Trophoblast cell (in vitro differentiated cells and primary cell): ENCODE results near the gene LEAP2.

Experiments used
- DNase-seq, 2 donors: peaks; one replicate each; pipeline ENCODE4 v3.0.0-alpha.2; 2016
- H2AFZ ChIP-seq: 2 replicates; pipeline ENCODE4 v1.6.1; 2013; ENCODE audit warnings: low read length, moderate library complexity, mild to moderate bottlenecking; ENCODE audit not compliant: insufficient read depth, poor library complexity
- H2AK5ac ChIP-seq: 2 replicates; pipeline ENCODE4 v1.6.1; 2013; ENCODE audit warnings: mild to moderate bottlenecking, low read length
- H2BK120ac ChIP-seq: 2 replicates; pipeline ENCODE4 v1.6.1; 2013; ENCODE audit warnings: low read length, mild to moderate bottlenecking, moderate library complexity; ENCODE audit not compliant: insufficient read depth, poor library complexity
- H2BK12ac ChIP-seq: 2 replicates; pipeline ENCODE4 v1.6.1; 2013; ENCODE audit warnings: mild to moderate bottlenecking, low read length, moderate library complexity
- H2BK5ac ChIP-seq: 2 replicates; pipeline ENCODE4 v1.6.1; 2013; ENCODE audit warnings: low read length, low read depth, moderate library complexity, mild to moderate bottlenecking; ENCODE audit not compliant: poor library complexity
- H3K14ac ChIP-seq: 2 replicates; pipeline ENCODE4 v1.6.1; 2013; ENCODE audit warnings: mild to moderate bottlenecking, low read length
- H3K18ac ChIP-seq: 2 replicates; pipeline ENCODE4 v1.6.1; 2013; ENCODE audit warnings: mild to moderate bottlenecking, low read length
- H3K23ac ChIP-seq: 2 replicates; pipeline ENCODE4 v1.6.1; 2013; ENCODE audit warnings: low read length
- H3K27ac ChIP-seq: 2 replicates; pipeline ENCODE4 v1.5.1; 2013; ENCODE audit warnings: low read depth, mild to moderate bottlenecking, inconsistent platforms, low read length, moderate library complexity
- H3K27me3 ChIP-seq: 2 replicates; pipeline ENCODE4 v1.6.1; 2013; ENCODE audit warnings: inconsistent platforms, mild to moderate bottlenecking, low read length, moderate library complexity; ENCODE audit not compliant: insufficient read depth
- H3K36me3 ChIP-seq, 2 experiments: 1 replicate in 1 of 2; 2 replicates in 1 of 2; pipeline ENCODE4 v1.6.1; 2013; ENCODE audit warnings: low read length in 2 of 2, mild to moderate bottlenecking in 2 of 2, moderate library complexity in 1 of 2; ENCODE audit not compliant: insufficient read depth in 2 of 2, control insufficient read depth in 1 of 2
- H3K4ac ChIP-seq: 2 replicates; pipeline ENCODE4 v1.6.1; 2013; ENCODE audit warnings: low read depth, mild to moderate bottlenecking, low read length, moderate library complexity
- H3K4me1 ChIP-seq, 2 experiments: 1 replicate in 1 of 2; 2 replicates in 1 of 2; pipeline ENCODE4 v1.6.1; 2013; ENCODE audit warnings: low read length in 2 of 2, mild to moderate bottlenecking in 2 of 2, moderate library complexity in 1 of 2; ENCODE audit not compliant: insufficient read depth in 2 of 2, control insufficient read depth in 1 of 2
- H3K4me2 ChIP-seq: 2 replicates; pipeline ENCODE4 v1.6.1; 2013; ENCODE audit warnings: inconsistent platforms, mild to moderate bottlenecking, low read length, moderate library complexity
- H3K4me3 ChIP-seq: 2 replicates; pipeline ENCODE4 v1.5.1; 2013; ENCODE audit warnings: mild to moderate bottlenecking, low read depth, low read length, inconsistent platforms
- H3K79me1 ChIP-seq: one replicate; pipeline ENCODE4 v1.6.1; 2013; ENCODE audit warnings: low read length
- H3K79me2 ChIP-seq: 2 replicates; pipeline ENCODE4 v1.6.1; 2013; ENCODE audit warnings: low read length, mild to moderate bottlenecking; ENCODE audit not compliant: control insufficient read depth, insufficient read depth, poor library complexity
- H3K9ac ChIP-seq: 2 replicates; pipeline ENCODE4 v1.6.1; 2013; ENCODE audit warnings: mild to moderate bottlenecking, low read length
- H3K9me3 ChIP-seq: 2 replicates; pipeline ENCODE4 v1.6.1; 2013; ENCODE audit warnings: low read depth, mild to moderate bottlenecking, control low read depth, inconsistent platforms, low read length; ENCODE audit not compliant: insufficient read depth
- H4K12ac ChIP-seq: 2 replicates; pipeline ENCODE4 v1.6.1; 2013; ENCODE audit warnings: low read depth, mild to moderate bottlenecking, low read length, moderate library complexity
- H4K8ac ChIP-seq: 2 replicates; pipeline ENCODE4 v1.6.1; 2013; ENCODE audit warnings: low read depth, mild to moderate bottlenecking, low read length, moderate library complexity
- H4K91ac ChIP-seq: one replicate; pipeline ENCODE4 v1.6.1; 2013; ENCODE audit warnings: low read depth, mild to moderate bottlenecking, low read length, moderate library complexity
- WGBS: extraction: QIAGEN DNeasy Blood & Tissue Kit; methylation state at CpG from one replicate; pipeline ENCODE4 v1.1.7; 2013; ENCODE audit warnings: missing lambda C conversion rate; ENCODE audit not compliant: insufficient read length, insufficient coverage; ENCODE audit errors: extremely low coverage; 5-methylcytosine and 5-hydroxymethylcytosine counted together

Gene LEAP2

DNA sequence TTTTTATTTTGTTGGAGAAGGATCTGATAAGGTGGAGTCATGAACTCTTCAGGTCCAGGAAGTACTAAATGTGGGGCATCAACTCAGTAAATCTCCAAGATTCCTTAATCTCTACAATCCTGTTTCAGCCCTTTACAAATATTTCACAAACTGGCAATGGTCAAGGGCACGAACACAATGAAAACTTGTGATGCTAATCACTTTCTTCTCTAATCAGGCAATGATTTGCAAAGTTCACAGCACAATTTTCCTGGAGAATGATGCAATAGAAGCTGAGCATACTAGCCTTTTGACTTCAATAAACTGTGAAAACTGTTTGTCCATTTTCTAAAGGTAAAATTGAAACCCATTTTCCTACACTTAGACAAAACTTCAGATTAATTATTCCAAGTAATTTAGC is 24.1 kb upstream of the LEAP2 start:
- Histone ChIP-seq H3K4me1 (no peaks in the 10 kb centered on the region), H3K23ac (no peak overlapping the region), H3K4me3 (no peak overlapping the region), H3K4me2 (no peak overlapping the region), H2AK5ac (no peak overlapping the region), H3K79me2 (no peaks in the 10 kb centered on the region), H3K9ac (no peak overlapping the region), H2BK12ac (no peak overlapping the region), H3K18ac (no peak overlapping the region), H3K14ac (no peak overlapping the region), H3K9me3 (no peaks in the 10 kb centered on the region), H3K79me1 (no peaks in the 10 kb centered on the region), H3K4ac (no peak overlapping the region), H3K27ac (no peak overlapping the region), H4K12ac (no peak overlapping the region), H2BK120ac (no peak overlapping the region), H3K27me3 (no peaks in the 10 kb centered on the region), H4K91ac (no peak overlapping the region), H3K36me3 (no peaks in the 10 kb centered on the region), H2AFZ (no peak overlapping the region), H2BK5ac (no peak overlapping the region), H4K8ac (no peak overlapping the region)
- DNase-seq = no peak
- no CpG with 5 or more reads among the region's 1 CpG for WGBS

DNA sequence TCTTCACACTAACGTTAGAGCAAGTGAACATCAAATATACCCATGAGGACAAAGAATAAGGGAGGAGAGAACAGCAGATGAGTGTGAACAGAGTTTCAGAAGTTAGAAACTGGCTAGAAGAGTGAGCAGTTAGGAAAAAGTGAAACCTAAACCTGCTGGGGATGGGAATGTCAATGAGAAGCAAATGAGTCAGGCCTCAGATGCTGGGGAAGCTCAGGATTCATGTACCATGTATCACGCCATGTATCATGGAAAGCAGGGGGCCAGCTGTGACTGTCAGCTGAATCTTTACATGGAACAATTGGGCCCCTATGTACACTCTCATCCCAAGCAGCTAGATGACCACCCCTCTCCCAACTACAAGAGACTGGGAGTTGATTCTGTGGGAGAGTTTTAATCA is 23.4 kb upstream of the LEAP2 start:
- Histone ChIP-seq H3K23ac (no peak overlapping the region), H3K27ac (no peak overlapping the region), H3K27me3 (no peaks in the 10 kb centered on the region), H3K4me3 (no peak overlapping the region), H2AFZ (no peak overlapping the region), H3K4me1 (no peaks in the 10 kb centered on the region), H4K12ac (no peak overlapping the region), H3K9me3 (no peaks in the 10 kb centered on the region), H2BK120ac (no peak overlapping the region), H2AK5ac (no peak overlapping the region), H3K4me2 (no peak overlapping the region), H2BK12ac (no peak overlapping the region), H3K79me1 (no peaks in the 10 kb centered on the region), H3K9ac (no peak overlapping the region), H3K4ac (no peak overlapping the region), H2BK5ac (no peak overlapping the region), H4K91ac (no peak overlapping the region), H3K36me3 (no peaks in the 10 kb centered on the region), H3K79me2 (no peaks in the 10 kb centered on the region), H3K14ac (no peak overlapping the region), H3K18ac (no peak overlapping the region), H4K8ac (no peak overlapping the region)
- no CpG with 5 or more reads among the region's 2 CpGs for WGBS
- no peak for DNase-seq

DNA sequence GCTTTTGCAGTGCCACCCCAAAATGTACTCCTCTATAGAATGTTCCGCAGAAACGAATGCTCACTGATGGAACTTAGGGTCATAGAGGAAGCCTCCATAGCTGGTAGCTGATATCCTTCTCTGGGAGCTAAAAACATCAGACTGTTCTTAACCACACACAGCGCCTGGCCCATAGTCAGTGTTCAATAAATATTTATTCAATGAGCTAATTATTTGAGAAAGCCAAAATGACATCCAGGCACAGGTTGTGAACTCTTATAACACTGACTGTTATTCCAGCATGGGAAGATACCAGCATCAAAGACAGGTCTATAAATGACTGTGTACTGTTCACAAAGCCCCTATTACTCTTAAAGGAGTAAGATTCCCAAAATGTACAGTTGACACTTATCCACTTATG is 20.1 kb upstream of the LEAP2 start:
- H4K91ac ChIP-seq = no peak overlapping the region
- WGBS = no CpG with 5 or more reads among the region's 3 CpGs

DNA sequence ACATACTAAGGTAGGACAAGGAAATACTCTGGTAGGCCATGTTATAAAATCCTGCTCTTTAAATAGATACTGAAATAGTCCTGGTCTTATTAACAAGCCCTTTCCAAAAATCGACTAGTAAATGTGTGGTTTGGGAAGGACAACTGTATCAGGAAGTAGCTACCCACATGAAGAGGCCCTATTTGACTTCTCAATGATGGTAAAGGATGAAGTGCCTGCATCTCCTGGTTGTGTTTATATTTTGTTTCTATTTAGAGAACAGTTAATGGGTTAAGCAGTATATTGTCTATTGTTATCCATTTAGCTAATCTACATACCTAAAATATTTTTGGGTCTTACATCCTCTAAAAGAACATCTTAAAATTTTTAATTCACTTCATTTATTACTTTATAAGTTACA is 19.7 kb upstream of the LEAP2 start:
- Histone ChIP-seq H3K9ac (no peak overlapping the region), H4K12ac (no peak overlapping the region), H3K4ac (no peak overlapping the region), H3K18ac (no peak overlapping the region), H3K36me3 (no peaks in the 10 kb centered on the region), H2AFZ (no peak overlapping the region), H3K23ac (no peak overlapping the region), H3K4me1 (no peaks in the 10 kb centered on the region), H2BK5ac (no peak overlapping the region), H3K79me1 (no peaks in the 10 kb centered on the region), H3K4me3 (no peak overlapping the region), H4K91ac (no peak overlapping the region), H3K79me2 (no peaks in the 10 kb centered on the region), H3K4me2 (no peak overlapping the region), H3K27ac (no peak overlapping the region), H4K8ac (no peak overlapping the region), H3K9me3 (no peaks in the 10 kb centered on the region), H3K14ac (no peak overlapping the region), H2BK120ac (no peak overlapping the region), H3K27me3 (no peaks in the 10 kb centered on the region), H2BK12ac (no peak overlapping the region), H2AK5ac (no peak overlapping the region)
- WGBS = no CpG with 5 or more reads among the region's 1 CpG
- DNase-seq = no peak

More for the DNA sequence above, 20.1 kb upstream of the LEAP2 start:
- Histone ChIP-seq H2BK12ac (no peak overlapping the region), H3K4ac (no peak overlapping the region), H3K27me3 (no peaks in the 10 kb centered on the region), H3K27ac (no peak overlapping the region), H3K36me3 (no peaks in the 10 kb centered on the region), H3K4me2 (no peak overlapping the region), H4K12ac (no peak overlapping the region), H3K9me3 (no peaks in the 10 kb centered on the region), H2AFZ (no peak overlapping the region), H3K14ac (no peak overlapping the region), H4K8ac (no peak overlapping the region), H3K79me2 (no peaks in the 10 kb centered on the region), H3K79me1 (no peaks in the 10 kb centered on the region), H3K4me1 (no peaks in the 10 kb centered on the region), H3K23ac (no peak overlapping the region), H3K4me3 (no peak overlapping the region), H3K9ac (no peak overlapping the region), H2AK5ac (no peak overlapping the region), H2BK5ac (no peak overlapping the region), H3K18ac (no peak overlapping the region), H2BK120ac (no peak overlapping the region)
- DNase-seq = no peak
